HG02610 (cell line): Measurements from ENCODE around the gene FPR3.
"Not testable (repeated sequence)": the region's sequence is repeated elsewhere in the genome, so short reads cannot be mapped to it uniquely, and the experiment has no call there.

ENCODE experiments used
- ATAC-seq: cut with Tn5 transposase; IDR thresholded peaks from one replicate; pipeline ENCODE4 v1.9.1; 2021; ENCODE audit warnings: mild to moderate bottlenecking, moderate library complexity; ENCODE audit not compliant: unreplicated experiment

FPR3 gene

GRCh38 chr19:51783372-51783771, 11.6 kb upstream of the FPR3 start:
- no peak for ATAC-seq

GRCh38 chr19:51784109-51784785, 10.7 kb upstream of the FPR3 start:
- ATAC-seq = no peak

- ATAC-seq = no peak
Observed at GRCh38 chr19:51784922-51785690, 9.9 kb upstream of the FPR3 start.

- no peak for ATAC-seq
Observed at GRCh38 chr19:51786646-51787494, 8.1 kb upstream of the FPR3 start.

- no peak for ATAC-seq
Observed at GRCh38 chr19:51788029-51788428, 6.9 kb upstream of the FPR3 start.

- no peak for ATAC-seq
Observed at GRCh38 chr19:51789061-51789795, 5.7 kb upstream of the FPR3 start.

GRCh38 chr19:51792932-51793331, 2.0 kb upstream of the FPR3 start:
- no peak for ATAC-seq

- ATAC-seq = no peak
Observed at GRCh38 chr19:51793994-51794393, 963 bp upstream of the FPR3 start.

GRCh38 chr19:51796195-51796679, 1.3 kb downstream of the FPR3 start:
- ATAC-seq = no peak

GRCh38 chr19:51797480-51797879, 2.5 kb downstream of the FPR3 start:
- no peak for ATAC-seq

- no peak for ATAC-seq
Observed at GRCh38 chr19:51798062-51798461, 3.1 kb downstream of the FPR3 start.

- no peak for ATAC-seq
Observed at GRCh38 chr19:51799034-51799773, 4.2 kb downstream of the FPR3 start.

GRCh38 chr19:51799774-51800472, 5.0 kb downstream of the FPR3 start:
- no peak for ATAC-seq

- no peak for ATAC-seq
Observed at GRCh38 chr19:51800473-51801244, 5.7 kb downstream of the FPR3 start.

GRCh38 chr19:51802775-51803174, 7.8 kb downstream of the FPR3 start:
- ATAC-seq = no peak

- no peak for ATAC-seq
Observed at GRCh38 chr19:51803519-51803918, 8.6 kb downstream of the FPR3 start.

- no peak for ATAC-seq
Observed at GRCh38 chr19:51803967-51804366, 9.0 kb downstream of the FPR3 start.

- not testable (repeated sequence) for ATAC-seq
Observed at GRCh38 chr19:51804789-51805188, 9.8 kb downstream of the FPR3 start.

GRCh38 chr19:51805396-51805795, 10.4 kb downstream of the FPR3 start:
- not testable (repeated sequence) for ATAC-seq
